CD14-positive monocyte (primary cell): ENCODE measurements around the gene UBE2QL1. TPM values are rescaled to one million over a fixed set of nuclear protein-coding genes. Genes with fewer than 3 reads are reported as not detected.

ENCODE experiments used
- DNase-seq, 3 donors: peaks; one replicate each; pipeline ENCODE4 v3.0.0-alpha.2; 2011 to 2022
- H2AFZ ChIP-seq: 2 replicates; pipeline ENCODE4 v1.6.0; 2012; ENCODE audit warnings: mild to moderate bottlenecking, low read depth, low read length, inconsistent platforms; ENCODE audit not compliant: insufficient read depth, poor library complexity, severe bottlenecking
- H3K27ac ChIP-seq, 2 donors: 1 replicate in 1 of 2; 2 replicates in 1 of 2; pipeline ENCODE4 v1.5.1; 2012 to 2013; ENCODE audit warnings: low read length in 2 of 2, control low read depth in 1 of 2, inconsistent platforms in 1 of 2, low read depth in 1 of 2, mild to moderate bottlenecking in 1 of 2
- H3K27me3 ChIP-seq, 2 donors: one replicate each; pipeline versions ENCODE4 v1.6.0 to v1.6.1; 2011 to 2013; ENCODE audit warnings: low read length in 2 of 2; ENCODE audit not compliant: control insufficient read depth in 2 of 2, insufficient read depth in 2 of 2
- H3K36me3 ChIP-seq, 2 donors: replicated peaks in 1 of 2; 1 replicate in 1 of 2; 2 replicates in 1 of 2; pipeline versions ENCODE4 v1.5.1 to v1.6.1; 2012 to 2013; ENCODE audit warnings: low read length in 2 of 2, control low read depth in 1 of 2, inconsistent platforms in 1 of 2, mild to moderate bottlenecking in 1 of 2; ENCODE audit not compliant: insufficient read depth in 2 of 2, control insufficient read depth in 1 of 2
- H3K4me1 ChIP-seq, 2 donors: 1 replicate in 1 of 2; 2 replicates in 1 of 2; pipeline versions ENCODE4 v1.5.1 to v1.6.1; 2012 to 2013; ENCODE audit warnings: low read length in 2 of 2, control low read depth in 1 of 2, inconsistent platforms in 1 of 2, mild to moderate bottlenecking in 1 of 2, moderate library complexity in 1 of 2; ENCODE audit not compliant: insufficient read depth in 2 of 2, control insufficient read depth in 1 of 2
- H3K4me2 ChIP-seq: replicated peaks from 2 replicates; pipeline ENCODE3; 2012; ENCODE audit warnings: low read length, moderate library complexity, mild to moderate bottlenecking; ENCODE audit not compliant: poor library complexity, severe bottlenecking; ENCODE audit errors: extremely low read depth
- H3K4me3 ChIP-seq, 3 experiments: fragments of 200-600 bp in 1 of 3; sonication (generic) in 1 of 3; replicated peaks in 1 of 3; 1 replicate in 2 of 3; 2 replicates in 1 of 3; pipeline ENCODE4 v1.5.1; 2011 to 2013; ENCODE audit warnings: low read length in 3 of 3, mild to moderate bottlenecking in 3 of 3, control low read depth in 2 of 3, low read depth in 2 of 3, inconsistent platforms in 1 of 3, moderate library complexity in 1 of 3
- H3K79me2 ChIP-seq: 2 replicates; pipeline ENCODE4 v1.6.0; 2012; ENCODE audit warnings: mild to moderate bottlenecking, control low read depth, inconsistent platforms, low read length, moderate library complexity; ENCODE audit not compliant: insufficient read depth
- H3K9ac ChIP-seq: 2 replicates; pipeline ENCODE4 v1.6.0; 2017; ENCODE audit warnings: low read length, mild to moderate bottlenecking; ENCODE audit not compliant: insufficient read depth, poor library complexity, severe bottlenecking
- H3K9me3 ChIP-seq, 2 donors: replicated peaks in 1 of 2; 1 replicate in 1 of 2; 2 replicates in 1 of 2; pipeline versions ENCODE4 v1.5.1 to v1.6.1; 2012 to 2013; ENCODE audit warnings: low read length in 2 of 2, control low read depth in 1 of 2; ENCODE audit not compliant: control insufficient read depth in 1 of 2, insufficient read depth in 1 of 2
- H4K20me1 ChIP-seq: 2 replicates; pipeline ENCODE4 v1.6.0; 2012; ENCODE audit warnings: mild to moderate bottlenecking, low read length, control low read depth, moderate library complexity; ENCODE audit not compliant: insufficient read depth
- H3K27ac Mint-ChIP-seq, 7 donors: one replicate each; pipeline ENCODE4 v1.8.0; 2020; ENCODE audit warnings: mild to moderate bottlenecking in 7 of 7, mixed read lengths in 7 of 7, moderate library complexity in 6 of 7, inconsistent platforms in 2 of 7
- H3K27me3 Mint-ChIP-seq, 3 donors: one replicate each; pipeline ENCODE4 v1.8.0; 2021 to 2022; ENCODE audit warnings: low read depth in 3 of 3, mild to moderate bottlenecking in 3 of 3, mixed read lengths in 3 of 3, moderate library complexity in 3 of 3, inconsistent platforms in 1 of 3
- H3K36me3 Mint-ChIP-seq, 2 donors: one replicate each; pipeline ENCODE4 v1.8.0; 2020; ENCODE audit warnings: mixed read lengths in 2 of 2, inconsistent platforms in 1 of 2, mild to moderate bottlenecking in 1 of 2
- H3K4me1 Mint-ChIP-seq: one replicate; pipeline ENCODE4 v1.8.0; 2020; ENCODE audit warnings: mild to moderate bottlenecking, mixed read lengths
- H3K4me3 Mint-ChIP-seq, 2 donors: one replicate each; pipeline ENCODE4 v1.8.0; 2020; ENCODE audit warnings: mild to moderate bottlenecking in 2 of 2, mixed read lengths in 2 of 2, moderate library complexity in 1 of 2
- H3K9me3 Mint-ChIP-seq, 7 donors: one replicate each; pipeline ENCODE4 v1.8.0; 2020 to 2022; ENCODE audit warnings: mixed read lengths in 7 of 7, mild to moderate bottlenecking in 6 of 7, moderate library complexity in 6 of 7, inconsistent platforms in 2 of 7
- CTCF ChIP-seq: fragments of 200-600 bp; IDR thresholded peaks from one replicate; pipeline ENCODE4 v1.8.0; 2022; ENCODE audit warnings: antibody characterized with exemption, mild to moderate bottlenecking
- WGBS: methylation state at CpG from one replicate; pipeline ENCODE4 v1.1.5; 2013; ENCODE audit warnings: missing lambda C conversion rate; ENCODE audit not compliant: insufficient coverage; 5-methylcytosine and 5-hydroxymethylcytosine counted together
- intact Hi-C, 2 donors: fragments of 100-400 bp; cut with micrococcal nuclease; formaldehyde crosslinking; loops; one replicate each; pipeline versions ENCODE4 v1.15.0 to v1.15.1; 2023
- polyA plus RNA-seq, 3 donors: library from polyadenylated mRNA; depleted of rRNA in 1 of 3; unstranded in 2 of 3; stranded (reverse) in 1 of 3; fragments of 300-500 nt in 2 of 3; fragments of >200 nt in 1 of 3; fragmentation: Illumina TruSeq in 2 of 3; gene quantifications; 1 replicate in 2 of 3; 2 replicates in 1 of 3; pipeline ENCODE4 v1.2.3, GENCODE V29; 2012 to 2021

The UBE2QL1 gene
- polyA plus RNA-seq, 3 donors = not detected

GRCh38 chr5:6488021-6488420 lies 39.4 kb downstream of the UBE2QL1 start:
- H3K27me3 ChIP-seq = no peaks in the 10 kb centered on the region
- H3K4me1 ChIP-seq = no peaks in the 10 kb centered on the region
- H4K20me1 ChIP-seq = no peaks in the 10 kb centered on the region
- DNase-seq = no peak
- Mint-ChIP-seq H3K36me3 (no peaks in the 10 kb centered on the region), H3K9me3 (no peaks in the 10 kb centered on the region), H3K4me3 (no peak overlapping the region), H3K27ac (no peak overlapping the region), H3K4me1 (no peaks in the 10 kb centered on the region), H3K27me3 (peaks cover 5 to 10% (median 9%) of the 10 kb centered on the region in 3 donors)
- no peak overlapping the region for H3K9ac ChIP-seq
- H3K9me3 ChIP-seq = no peaks in the 10 kb centered on the region
- intact Hi-C loops = no loop called here
- no peak for TF ChIP-seq CTCF
- no peak overlapping the region for H3K27ac ChIP-seq
- H3K4me3 ChIP-seq = no peak overlapping the region
- H3K79me2 ChIP-seq = no peaks in the 10 kb centered on the region
- no peak overlapping the region for H3K4me2 ChIP-seq
- H3K36me3 ChIP-seq = no peaks in the 10 kb centered on the region
- H2AFZ ChIP-seq = no peak overlapping the region
- WGBS = 68% methylated on average over 4 of the region's 4 CpGs

GRCh38 chr5:6489643-6490185 lies 41.1 kb downstream of the UBE2QL1 start:
- Mint-ChIP-seq H3K4me3 (no peak overlapping the region), H3K9me3 (no peaks in the 10 kb centered on the region), H3K27me3 (peaks cover 5 to 10% (median 9%) of the 10 kb centered on the region in 3 donors), H3K4me1 (no peaks in the 10 kb centered on the region), H3K36me3 (no peaks in the 10 kb centered on the region), H3K27ac (no peak overlapping the region)
- no peak for DNase-seq
- Histone ChIP-seq H4K20me1 (no peaks in the 10 kb centered on the region), H3K79me2 (no peaks in the 10 kb centered on the region), H3K27me3 (no peaks in the 10 kb centered on the region), H3K4me1 (no peaks in the 10 kb centered on the region), H3K27ac (no peak overlapping the region), H3K4me2 (no peak overlapping the region), H3K4me3 (no peak overlapping the region), H3K36me3 (no peaks in the 10 kb centered on the region), H2AFZ (no peak overlapping the region), H3K9ac (no peak overlapping the region), H3K9me3 (no peaks in the 10 kb centered on the region)
- WGBS = 94% methylated on average over 6 of the region's 10 CpGs
- TF ChIP-seq CTCF = no peak
- intact Hi-C loops = no loop called here
